ENCODE data around the gene C7orf57.

DNA sequence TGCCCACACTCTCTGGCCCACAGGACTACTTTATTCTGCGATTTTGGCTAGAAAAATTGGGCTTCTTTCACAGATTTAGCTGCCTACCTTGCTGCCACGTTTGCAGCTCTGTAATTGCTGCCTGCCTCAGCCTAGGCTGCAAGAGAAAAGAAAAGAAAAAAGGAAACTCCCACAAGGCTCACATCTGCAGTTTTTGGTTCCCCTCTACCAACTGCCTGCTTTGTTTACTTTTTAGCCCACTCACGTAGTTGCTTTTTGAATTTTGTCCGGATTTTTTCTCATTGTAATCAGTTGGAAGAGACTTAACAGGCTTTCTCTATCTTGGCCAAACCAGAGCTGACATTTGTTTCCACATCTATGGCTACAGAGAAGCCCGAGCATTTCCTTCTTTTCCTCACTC is 30.7 kb upstream of the C7orf57 start:
- TF ChIP-seq, protein P1, sequence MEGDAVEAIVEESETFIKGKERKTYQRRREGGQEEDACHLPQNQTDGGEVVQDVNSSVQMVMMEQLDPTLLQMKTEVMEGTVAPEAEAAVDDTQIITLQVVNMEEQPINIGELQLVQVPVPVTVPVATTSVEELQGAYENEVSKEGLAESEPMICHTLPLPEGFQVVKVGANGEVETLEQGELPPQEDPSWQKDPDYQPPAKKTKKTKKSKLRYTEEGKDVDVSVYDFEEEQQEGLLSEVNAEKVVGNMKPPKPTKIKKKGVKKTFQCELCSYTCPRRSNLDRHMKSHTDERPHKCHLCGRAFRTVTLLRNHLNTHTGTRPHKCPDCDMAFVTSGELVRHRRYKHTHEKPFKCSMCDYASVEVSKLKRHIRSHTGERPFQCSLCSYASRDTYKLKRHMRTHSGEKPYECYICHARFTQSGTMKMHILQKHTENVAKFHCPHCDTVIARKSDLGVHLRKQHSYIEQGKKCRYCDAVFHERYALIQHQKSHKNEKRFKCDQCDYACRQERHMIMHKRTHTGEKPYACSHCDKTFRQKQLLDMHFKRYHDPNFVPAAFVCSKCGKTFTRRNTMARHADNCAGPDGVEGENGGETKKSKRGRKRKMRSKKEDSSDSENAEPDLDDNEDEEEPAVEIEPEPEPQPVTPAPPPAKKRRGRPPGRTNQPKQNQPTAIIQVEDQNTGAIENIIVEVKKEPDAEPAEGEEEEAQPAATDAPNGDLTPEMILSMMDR (IDR thresholded peaks at IDR 0.05) = no peak
- TF ChIP-seq POLR2A (IDR thresholded peaks at IDR 0.05) (no peak), POLR2AphosphoS5 (IDR thresholded peaks at IDR 0.05) (no peak), EP300 (IDR thresholded peaks at IDR 0.05) (no peak)

Measured in suprapubic skin (tissue), 4 donors.